Activated naive CD4-positive, alpha-beta T cell treated with anti-CD3 and anti-CD28 coated beads for 36 hours (primary cell): ENCODE data around the gene TAF1B. TPM values are rescaled to one million over a fixed set of nuclear protein-coding genes. Genes with fewer than 3 reads are reported as not detected.
"Not testable (repeated sequence)": the region's sequence is repeated elsewhere in the genome, so short reads cannot be mapped to it uniquely, and the experiment has no call there.

Experiments
- CTCF ChIA-PET: fragments of 350-600 bp; sonication (Branson Sonifier 250); formaldehyde crosslinking; loops from one replicate; lab custom pipeline; 2021; ENCODE audit warnings: antibody characterized with exemption; lab: Charles Lee
- DNase-seq: peaks from one replicate; pipeline ENCODE4 v3.0.0-alpha.2; 2020
- H3K27ac Mint-ChIP-seq: one replicate; pipeline ENCODE4 v1.8.0; 2021; ENCODE audit warnings: mild to moderate bottlenecking, mixed read lengths
- H3K27me3 Mint-ChIP-seq: one replicate; pipeline ENCODE4 v1.8.0; 2021; ENCODE audit warnings: low read depth, mixed read lengths
- H3K36me3 Mint-ChIP-seq: one replicate; pipeline ENCODE4 v1.8.0; 2021; ENCODE audit warnings: low read depth, mixed read lengths
- H3K4me1 Mint-ChIP-seq: one replicate; pipeline ENCODE4 v1.8.0; 2021; ENCODE audit warnings: low read depth, mixed read lengths
- H3K4me3 Mint-ChIP-seq: one replicate; pipeline ENCODE4 v1.8.0; 2021; ENCODE audit warnings: mild to moderate bottlenecking, moderate library complexity, mixed read lengths
- H3K9me3 Mint-ChIP-seq: one replicate; pipeline ENCODE4 v1.8.0; 2021; ENCODE audit warnings: mixed read lengths
- intact Hi-C: fragments of 100-400 bp; cut with micrococcal nuclease; formaldehyde crosslinking; loops from one replicate; pipeline ENCODE4 v1.15.1; 2023
- total RNA-seq, 2 experiments: library from RNA; stranded (reverse); gene quantifications; one replicate each; pipeline ENCODE4 v1.2.3, GENCODE V29; 2021

Gene TAF1B
- total RNA-seq, 2 experiments from 2014 or later: 24.8 to 25.7 TPM

DNA sequence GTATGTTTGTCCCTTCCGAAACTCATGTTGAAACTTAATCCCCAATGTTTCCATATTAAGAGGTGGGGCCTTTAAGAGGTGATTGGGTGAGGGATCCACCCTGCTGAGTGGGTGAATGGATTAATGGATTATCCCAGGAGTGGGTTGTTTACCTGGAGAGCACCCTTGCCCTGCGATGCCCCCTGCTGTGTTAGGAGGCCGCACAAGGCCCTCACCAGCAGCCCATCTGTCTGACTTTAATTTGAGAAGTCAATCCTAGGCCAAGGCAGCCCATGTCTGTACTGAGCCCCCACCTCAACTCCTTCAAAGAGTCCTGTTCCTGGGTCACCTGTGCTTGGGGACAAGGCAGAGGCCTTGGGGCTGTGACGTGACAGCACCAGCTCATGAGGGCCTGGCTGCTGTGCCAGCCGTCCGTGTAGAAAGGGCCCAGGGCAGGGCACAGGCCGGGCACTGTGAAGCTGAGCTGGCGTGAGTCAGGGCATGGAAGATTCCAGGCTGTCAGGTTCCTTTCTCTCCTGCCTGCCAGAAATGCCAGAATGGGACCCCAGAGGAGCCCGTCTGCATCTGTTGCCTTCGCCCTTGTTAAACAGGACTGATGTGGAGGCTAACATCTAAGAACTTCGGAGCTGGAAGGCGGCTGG, 21.3 kb upstream of the TAF1B start:
- H3K27ac Mint-ChIP-seq: no peak overlapping the region
- peaks cover 2% of the 10 kb centered on the region for H3K4me1 Mint-ChIP-seq
- CTCF ChIA-PET: interaction anchor here (0.8 to 1.2 kb wide), 2 partner anchors 8 to 227 kb away, joined by 3 read pairs; no protein-coding TSS in a partner anchor
- H3K4me3 Mint-ChIP-seq: no peak overlapping the region
- H3K36me3 Mint-ChIP-seq: no peaks in the 10 kb centered on the region
- intact Hi-C loops: no loop called here
- DNase-seq: no peak
- peaks cover 4% of the 10 kb centered on the region for H3K27me3 Mint-ChIP-seq
- no peaks in the 10 kb centered on the region for H3K9me3 Mint-ChIP-seq

DNA sequence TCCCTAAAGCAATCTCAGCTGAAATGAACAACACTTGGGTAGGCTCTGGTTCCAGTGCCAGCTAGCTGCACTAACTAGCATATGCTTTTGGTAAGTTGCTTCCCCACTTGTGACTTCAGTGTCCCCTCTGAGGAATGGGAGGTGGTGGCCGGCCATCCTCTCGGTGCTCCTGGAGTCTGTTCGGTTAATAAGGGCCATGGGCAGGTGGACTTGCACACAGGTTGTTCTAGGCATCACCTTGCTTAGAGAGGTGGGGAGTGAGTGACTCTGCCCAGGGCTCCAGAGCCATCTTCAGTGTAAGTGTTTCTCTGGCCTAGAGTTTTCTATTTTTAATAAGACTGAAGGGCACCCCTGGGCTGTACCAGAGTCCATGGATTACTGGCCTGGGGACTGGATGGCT, 18.8 kb upstream of the TAF1B start:
- H3K4me3 Mint-ChIP-seq: no peak overlapping the region
- H3K4me1 Mint-ChIP-seq: no peaks in the 10 kb centered on the region
- no peaks in the 10 kb centered on the region for H3K9me3 Mint-ChIP-seq
- no peaks in the 10 kb centered on the region for H3K36me3 Mint-ChIP-seq
- no peak for DNase-seq
- CTCF ChIA-PET: no interaction called here
- intact Hi-C loops: no loop called here
- no peak overlapping the region for H3K27ac Mint-ChIP-seq
- peaks cover 6% of the 10 kb centered on the region for H3K27me3 Mint-ChIP-seq

- DNase-seq: no peak
- Mint-ChIP-seq H3K36me3 (no peaks in the 10 kb centered on the region), H3K27me3 (peaks cover 6% of the 10 kb centered on the region), H3K9me3 (no peaks in the 10 kb centered on the region), H3K4me1 (no peaks in the 10 kb centered on the region), H3K27ac (no peak overlapping the region), H3K4me3 (no peak overlapping the region)
- intact Hi-C loops: no loop called here
- CTCF ChIA-PET: no interaction called here
Observed at GRCh38 chr2:9824956-9825720, 18.1 kb upstream of the TAF1B start.

DNA sequence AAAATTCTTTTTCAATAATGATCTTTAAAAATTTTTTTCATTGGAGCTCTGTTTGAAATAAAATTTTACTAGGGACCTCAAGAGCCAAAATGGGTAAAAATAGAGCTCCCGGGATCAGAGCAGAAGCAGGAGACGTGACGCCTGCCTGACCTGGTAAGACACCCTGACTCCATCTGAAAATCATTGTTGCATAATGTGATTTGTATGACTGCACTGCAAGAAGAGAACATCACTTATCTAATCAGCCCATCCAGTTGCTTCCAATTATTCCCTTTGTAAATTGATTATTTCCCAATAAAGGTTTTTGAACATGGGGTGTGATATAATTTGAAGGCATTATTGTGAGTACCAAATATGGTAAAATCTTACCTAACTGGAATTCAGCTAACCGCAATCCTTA, 17.1 kb upstream of the TAF1B start:
- intact Hi-C loops: no loop called here
- Mint-ChIP-seq H3K4me3 (no peak overlapping the region), H3K4me1 (peaks cover 2% of the 10 kb centered on the region), H3K27ac (no peak overlapping the region), H3K36me3 (no peaks in the 10 kb centered on the region), H3K27me3 (peaks cover 6% of the 10 kb centered on the region), H3K9me3 (no peaks in the 10 kb centered on the region)
- CTCF ChIA-PET: interaction anchor here (0.7 kb wide), 1 partner anchor 12 kb away, joined by 5 read pairs; no protein-coding TSS in a partner anchor
- DNase-seq: no peak

DNA sequence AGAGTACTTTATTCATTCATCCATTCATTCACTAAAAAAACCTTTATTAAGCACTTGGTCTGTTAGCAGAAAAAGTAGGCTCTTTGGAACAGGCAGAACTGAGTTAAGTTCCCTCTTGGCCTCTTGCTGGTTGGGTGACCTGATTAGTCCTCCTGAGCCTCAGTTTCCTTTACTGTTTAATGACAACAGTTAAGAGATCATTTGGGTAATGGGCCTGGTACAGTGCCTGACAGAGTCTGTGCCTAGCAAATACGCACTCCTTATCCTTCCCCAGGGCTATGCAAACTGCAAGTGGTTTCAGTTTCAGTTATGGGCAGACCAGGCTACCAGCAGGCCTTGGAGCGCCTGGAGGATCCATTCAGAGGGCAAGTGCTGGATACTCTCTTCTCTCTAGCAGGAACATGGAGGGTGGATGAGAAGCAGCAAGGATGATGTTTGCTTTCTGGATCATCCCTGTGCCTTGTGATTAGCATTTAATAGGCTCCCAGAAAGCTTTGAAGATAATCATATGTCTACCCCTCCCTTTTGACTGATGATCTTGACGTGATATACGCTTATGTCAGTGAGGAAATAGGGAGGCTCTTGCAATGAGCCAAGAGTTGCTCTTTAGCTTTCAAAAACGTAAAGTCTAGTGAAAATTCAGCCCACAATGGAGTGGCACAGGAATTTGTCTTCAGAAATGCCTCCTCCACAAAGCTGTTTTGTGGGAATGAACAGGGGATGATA, 12.4 kb upstream of the TAF1B start:
- H3K27me3 Mint-ChIP-seq: peaks cover 6% of the 10 kb centered on the region
- peaks cover 2% of the 10 kb centered on the region for H3K4me1 Mint-ChIP-seq
- no peak overlapping the region for H3K27ac Mint-ChIP-seq
- intact Hi-C loops: no loop called here
- CTCF ChIA-PET: interaction anchor here (1.3 to 1.9 kb wide), 2 partner anchors 15 to 17 kb away, joined by 4 to 6 read pairs; no protein-coding TSS in a partner anchor
- H3K36me3 Mint-ChIP-seq: no peaks in the 10 kb centered on the region
- DNase-seq: no peak
- no peaks in the 10 kb centered on the region for H3K9me3 Mint-ChIP-seq
- no peak overlapping the region for H3K4me3 Mint-ChIP-seq

DNA sequence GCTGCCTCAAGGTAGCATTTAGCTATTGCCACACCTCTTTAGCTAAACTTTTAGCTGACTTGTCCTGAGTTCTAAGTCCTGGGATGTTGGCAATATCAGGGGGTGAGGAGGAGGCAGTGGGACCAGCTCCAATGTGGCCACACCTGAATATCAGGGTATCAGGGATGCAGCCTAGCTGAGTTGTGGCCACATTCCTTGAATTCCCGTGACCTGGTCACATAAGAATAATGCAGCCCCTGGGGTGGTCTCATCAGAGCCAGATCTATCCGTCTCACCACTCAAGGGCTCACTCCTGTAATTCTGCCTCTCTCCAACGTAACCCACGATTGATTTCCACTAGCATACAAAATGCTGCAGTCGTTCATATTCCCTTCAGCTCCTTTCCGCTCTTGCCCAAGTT, 11.6 kb upstream of the TAF1B start:
- Mint-ChIP-seq H3K9me3 (no peaks in the 10 kb centered on the region), H3K36me3 (no peaks in the 10 kb centered on the region), H3K27ac (no peak overlapping the region), H3K4me3 (no peak overlapping the region), H3K27me3 (peaks cover 2% of the 10 kb centered on the region), H3K4me1 (peaks cover 2% of the 10 kb centered on the region)
- intact Hi-C loops: no loop called here
- DNase-seq: no peak
- CTCF ChIA-PET: interaction anchor here (1.9 kb wide), 1 partner anchor 16 kb away, joined by 6 read pairs; no protein-coding TSS in a partner anchor

- H3K9me3 Mint-ChIP-seq: no peaks in the 10 kb centered on the region
- H3K27me3 Mint-ChIP-seq: peaks cover 2% of the 10 kb centered on the region
- no peak overlapping the region for H3K27ac Mint-ChIP-seq
- no peaks in the 10 kb centered on the region for H3K36me3 Mint-ChIP-seq
- peaks cover 2% of the 10 kb centered on the region for H3K4me1 Mint-ChIP-seq
- intact Hi-C loops: no loop called here
- H3K4me3 Mint-ChIP-seq: no peak overlapping the region
- CTCF ChIA-PET: no interaction called here
- no peak for DNase-seq
Observed at GRCh38 chr2:9832586-9832985, 10.7 kb upstream of the TAF1B start.

- H3K36me3 Mint-ChIP-seq: not testable (repeated sequence)
Observed at GRCh38 chr2:9835068-9835467, 8.2 kb upstream of the TAF1B start.

GRCh38 chr2:9836074-9836473, 7.2 kb upstream of the TAF1B start:
- CTCF ChIA-PET: interaction anchor here (0.6 to 0.8 kb wide), 2 partner anchors 20 to 22 kb away, joined by 3 read pairs; no protein-coding TSS in a partner anchor
- Mint-ChIP-seq H3K4me3 (no peak overlapping the region), H3K27me3 (no peaks in the 10 kb centered on the region), H3K27ac (no peak overlapping the region), H3K4me1 (no peaks in the 10 kb centered on the region), H3K36me3 (no peaks in the 10 kb centered on the region), H3K9me3 (no peaks in the 10 kb centered on the region)
- intact Hi-C loops: no loop called here
- no peak for DNase-seq

More at GRCh38 chr2:9835068-9835467, 8.2 kb upstream of the TAF1B start:
- H3K4me1 Mint-ChIP-seq, intact Hi-C loops, CTCF ChIA-PET, H3K27ac Mint-ChIP-seq, H3K9me3 Mint-ChIP-seq, H3K27me3 Mint-ChIP-seq, DNase-seq, H3K4me3 Mint-ChIP-seq: not testable (repeated sequence)

DNA sequence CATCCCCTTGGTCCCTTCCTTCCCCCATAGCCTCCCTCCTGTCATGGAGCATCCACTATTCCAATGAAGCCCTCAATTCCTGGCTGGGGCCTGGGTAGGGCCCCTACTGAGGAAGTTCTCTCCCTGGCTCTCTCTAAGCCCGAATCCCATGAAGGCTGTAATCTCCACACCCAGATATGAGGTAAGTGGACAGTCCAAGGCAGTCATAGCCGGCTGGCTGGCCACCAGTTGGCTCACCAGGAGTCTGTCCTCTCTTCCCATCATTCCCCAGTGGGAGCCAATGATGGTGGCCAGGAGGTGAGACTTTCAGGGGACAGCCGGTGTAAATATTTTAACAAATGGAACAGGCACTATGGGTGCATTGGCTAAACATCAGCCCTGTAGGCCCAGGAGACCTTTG, 6.8 kb upstream of the TAF1B start:
- CTCF ChIA-PET: interaction anchor here (0.8 kb wide), 1 partner anchor 22 kb away, joined by 3 read pairs; no protein-coding TSS in a partner anchor
- H3K4me1 Mint-ChIP-seq: no peaks in the 10 kb centered on the region
- no peaks in the 10 kb centered on the region for H3K36me3 Mint-ChIP-seq
- no peaks in the 10 kb centered on the region for H3K27me3 Mint-ChIP-seq
- intact Hi-C loops: no loop called here
- H3K4me3 Mint-ChIP-seq: no peak overlapping the region
- no peak overlapping the region for H3K27ac Mint-ChIP-seq
- no peak for DNase-seq
- H3K9me3 Mint-ChIP-seq: no peaks in the 10 kb centered on the region

- H3K9me3 Mint-ChIP-seq: no peaks in the 10 kb centered on the region
Observed at GRCh38 chr2:9837451-9837850, 5.8 kb upstream of the TAF1B start.

DNA sequence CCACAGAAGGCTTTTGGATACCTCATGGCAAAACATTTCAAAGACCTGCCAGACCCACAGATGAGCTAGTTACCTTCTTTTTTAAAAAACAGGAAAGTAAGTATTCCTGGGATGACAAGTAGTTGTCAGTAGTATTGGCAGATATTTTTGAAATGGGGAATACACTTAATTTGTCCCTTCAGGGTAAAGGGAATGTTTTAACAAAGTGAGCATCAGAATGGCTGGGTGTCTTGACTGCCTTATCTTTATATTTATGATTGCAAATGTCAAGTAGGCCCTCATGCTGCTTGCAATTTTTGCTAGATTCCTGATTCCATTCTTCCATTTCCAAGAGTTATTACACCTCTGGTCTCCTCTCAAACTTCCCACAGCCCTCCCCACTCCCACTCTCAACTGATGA, 4.9 kb upstream of the TAF1B start:
- CTCF ChIA-PET: interaction anchor here (0.9 to 2.4 kb wide), 2 partner anchors 23 to 24 kb away, joined by 6 to 7 read pairs; no protein-coding TSS in a partner anchor
- no peak overlapping the region for H3K4me3 Mint-ChIP-seq
- no peak overlapping the region for H3K27ac Mint-ChIP-seq
- H3K36me3 Mint-ChIP-seq: no peaks in the 10 kb centered on the region
- no peak for DNase-seq
- no peaks in the 10 kb centered on the region for H3K27me3 Mint-ChIP-seq
- H3K9me3 Mint-ChIP-seq: no peaks in the 10 kb centered on the region
- intact Hi-C loops: no loop called here
- peaks cover 9% of the 10 kb centered on the region for H3K4me1 Mint-ChIP-seq

More at GRCh38 chr2:9837451-9837850, 5.8 kb upstream of the TAF1B start:
- Mint-ChIP-seq H3K36me3 (no peaks in the 10 kb centered on the region), H3K27me3 (no peaks in the 10 kb centered on the region), H3K4me3 (no peak overlapping the region), H3K4me1 (peaks cover 1% of the 10 kb centered on the region), H3K27ac (no peak overlapping the region)
- DNase-seq: no peak
- intact Hi-C loops: no loop called here
- CTCF ChIA-PET: interaction anchor here (1.1 kb wide), 1 partner anchor 38 kb away, joined by 3 read pairs; no protein-coding TSS in a partner anchor
